Calu3 (cell line): ENCODE data around the gene TNFRSF8. TPM values are rescaled to one million over a fixed set of nuclear protein-coding genes. Genes with fewer than 3 reads are reported as not detected.

Source experiments
- BruUV-seq: library from RNA; stranded (reverse); fragments of 400-500 nt; replicated peaks from 2 replicates; lab custom pipeline; 2021; lab: Mats Ljungman, UMichigan
- CTCF ChIA-PET: fragments of 300-600 bp; sonication (Branson Sonifier 250); formaldehyde crosslinking; loops from one replicate; lab custom pipeline; 2022; ENCODE audit warnings: antibody characterized with exemption; lab: Charles Lee
- DNase-seq: peaks from one replicate; pipeline ENCODE4 v3.0.0; 2022
- H3K27ac Mint-ChIP-seq: one replicate; pipeline ENCODE4 v1.8.0; 2022; ENCODE audit warnings: mixed read lengths; ENCODE audit not compliant: unreplicated experiment
- H3K27me3 Mint-ChIP-seq: one replicate; pipeline ENCODE4 v1.8.0; 2022; ENCODE audit warnings: mixed read lengths; ENCODE audit not compliant: unreplicated experiment
- H3K36me3 Mint-ChIP-seq: one replicate; pipeline ENCODE4 v1.8.0; 2022; ENCODE audit warnings: mild to moderate bottlenecking, moderate library complexity, mixed read lengths; ENCODE audit not compliant: insufficient read depth, unreplicated experiment
- H3K4me1 Mint-ChIP-seq: one replicate; pipeline ENCODE4 v1.8.0; 2022; ENCODE audit warnings: mild to moderate bottlenecking, low read depth, mixed read lengths; ENCODE audit not compliant: unreplicated experiment
- H3K4me3 Mint-ChIP-seq: one replicate; pipeline ENCODE4 v1.8.0; 2022; ENCODE audit warnings: mild to moderate bottlenecking, low read depth, moderate library complexity, mixed read lengths; ENCODE audit not compliant: unreplicated experiment
- H3K9me3 Mint-ChIP-seq: one replicate; pipeline ENCODE4 v1.8.0; 2022; ENCODE audit warnings: low read depth, mixed read lengths; ENCODE audit not compliant: unreplicated experiment
- CTCF ChIP-seq: fragments of 200-600 bp; IDR thresholded peaks from one replicate; pipeline ENCODE4 v1.8.0; 2022; ENCODE audit warnings: antibody characterized with exemption; ENCODE audit not compliant: unreplicated experiment
- intact Hi-C: fragments of 100-400 bp; cut with micrococcal nuclease; formaldehyde crosslinking; loops from one replicate; pipeline ENCODE4 v1.10.0; 2022; ENCODE audit not compliant: unreplicated experiment
- total RNA-seq: library from RNA; stranded (reverse); gene quantifications from 2 replicates; pipeline ENCODE4 v1.2.3, GENCODE V29; 2022

Gene TNFRSF8
- total RNA-seq, 1 experiment from 2014 or later, result not detected

GRCh38 chr1:12083766-12084165 lies 20.7 kb downstream of the TNFRSF8 start:
- Mint-ChIP-seq H3K4me1 (no peaks in the 10 kb centered on the region), H3K4me3 (no peak overlapping the region), H3K9me3 (no peaks in the 10 kb centered on the region), H3K27me3 (peaks cover 40% of the 10 kb centered on the region), H3K36me3 (no peaks in the 10 kb centered on the region), H3K27ac (no peak overlapping the region)
- DNase-seq, result no peak
- BruUV-seq, result no TSS peak
- TF ChIP-seq CTCF, result no peak
- intact Hi-C loops, result no loop called here
- CTCF ChIA-PET, result no interaction called here

- no peak for TF ChIP-seq CTCF
- H3K27ac Mint-ChIP-seq, result no peak overlapping the region
- BruUV-seq, result no TSS peak
Measured at GRCh38 chr1:12085643-12086260, 22.6 kb downstream of the TNFRSF8 start.

GRCh38 chr1:12087797-12088314 lies 24.8 kb downstream of the TNFRSF8 start:
- H3K9me3 Mint-ChIP-seq, result no peaks in the 10 kb centered on the region
- TF ChIP-seq CTCF, result no peak
- peaks cover 36% of the 10 kb centered on the region for H3K27me3 Mint-ChIP-seq
- H3K4me3 Mint-ChIP-seq, result no peak overlapping the region
- H3K4me1 Mint-ChIP-seq, result no peaks in the 10 kb centered on the region
- BruUV-seq, result no TSS peak
- DNase-seq, result no peak
- no peaks in the 10 kb centered on the region for H3K36me3 Mint-ChIP-seq
- no peak overlapping the region for H3K27ac Mint-ChIP-seq
- intact Hi-C loops, result no loop called here
- CTCF ChIA-PET, result no interaction called here

More at GRCh38 chr1:12085643-12086260, 22.6 kb downstream of the TNFRSF8 start:
- Mint-ChIP-seq H3K27me3 (peaks cover 35% of the 10 kb centered on the region), H3K4me1 (no peaks in the 10 kb centered on the region), H3K4me3 (no peak overlapping the region), H3K36me3 (no peaks in the 10 kb centered on the region), H3K9me3 (no peaks in the 10 kb centered on the region)
- intact Hi-C loops, result no loop called here
- CTCF ChIA-PET, result no interaction called here
- DNase-seq, result no peak

GRCh38 chr1:12088607-12089006 lies 25.5 kb downstream of the TNFRSF8 start:
- Mint-ChIP-seq H3K4me3 (no peak overlapping the region), H3K36me3 (no peaks in the 10 kb centered on the region), H3K9me3 (no peaks in the 10 kb centered on the region), H3K4me1 (no peaks in the 10 kb centered on the region), H3K27ac (no peak overlapping the region), H3K27me3 (peaks cover 29% of the 10 kb centered on the region)
- no peak for DNase-seq
- intact Hi-C loops, result no loop called here
- no TSS peak for BruUV-seq
- CTCF ChIA-PET, result no interaction called here
- no peak for TF ChIP-seq CTCF
